HEK293 (cell line): ENCODE data around the gene SRR.

ENCODE experiments used
- CTCF ChIP-seq: fragments of 450-650 bp; formaldehyde crosslinking; IDR thresholded peaks from 2 replicates; pipeline ENCODE4 v1.5.1; 2016; ENCODE audit warnings: missing biosample characterization, missing genetic modification characterization
- GLI2 ChIP-seq: fragments of 450-650 bp; formaldehyde crosslinking; IDR thresholded peaks from 2 replicates; pipeline ENCODE4; 2017; ENCODE audit warnings: missing biosample characterization, missing genetic modification characterization, low read depth, borderline replicate concordance
- GLI4 ChIP-seq: fragments of 450-650 bp; formaldehyde crosslinking; IDR thresholded peaks from 2 replicates; pipeline ENCODE4 v1.5.1; 2016; ENCODE audit warnings: missing biosample characterization, missing genetic modification characterization
- HOXA7 ChIP-seq: sonication (generic); formaldehyde crosslinking; IDR thresholded peaks from 2 replicates; pipeline ENCODE4 v1.8.1; 2022; ENCODE audit warnings: missing genetic modification reagents, borderline replicate concordance
- KLF1 ChIP-seq: fragments of 450-650 bp; formaldehyde crosslinking; IDR thresholded peaks from 2 replicates; pipeline ENCODE4 v1.5.1; 2016; ENCODE audit warnings: missing biosample characterization, missing genetic modification characterization
- KLF17 ChIP-seq: fragments of 450-650 bp; formaldehyde crosslinking; IDR thresholded peaks from 2 replicates; pipeline ENCODE4 v1.5.1; 2016; ENCODE audit warnings: missing biosample characterization, missing genetic modification characterization
- PRDM6 ChIP-seq: fragments of 450-650 bp; formaldehyde crosslinking; IDR thresholded peaks from 2 replicates; pipeline ENCODE4 v1.5.1; 2017; ENCODE audit warnings: missing biosample characterization, missing genetic modification characterization
- SALL2 ChIP-seq: fragments of 450-650 bp; formaldehyde crosslinking; IDR thresholded peaks from 2 replicates; pipeline ENCODE4 v1.5.0; 2017; ENCODE audit warnings: missing biosample characterization, mild to moderate bottlenecking, missing genetic modification characterization, borderline replicate concordance
- SP2 ChIP-seq: fragments of 450-650 bp; formaldehyde crosslinking; IDR thresholded peaks from 2 replicates; pipeline ENCODE4 v1.5.1; 2016; ENCODE audit warnings: missing biosample characterization, missing genetic modification characterization
- SP7 ChIP-seq: fragments of 450-650 bp; formaldehyde crosslinking; IDR thresholded peaks from 2 replicates; pipeline ENCODE4 v1.5.1; 2016; ENCODE audit warnings: missing biosample characterization, missing genetic modification characterization
- ZBTB6 ChIP-seq: fragments of 450-650 bp; formaldehyde crosslinking; IDR thresholded peaks from 2 replicates; pipeline ENCODE4 v1.5.1; 2017; ENCODE audit warnings: missing biosample characterization, missing genetic modification characterization
- ZNF121 ChIP-seq: fragments of 450-650 bp; formaldehyde crosslinking; IDR thresholded peaks from 2 replicates; pipeline ENCODE4 v1.5.1; 2016; ENCODE audit warnings: missing biosample characterization, missing genetic modification characterization
- ZNF148 ChIP-seq: fragments of 450-650 bp; formaldehyde crosslinking; IDR thresholded peaks from 2 replicates; pipeline ENCODE4 v1.5.0; 2017; ENCODE audit warnings: missing biosample characterization, missing genetic modification characterization, borderline replicate concordance
- ZNF18 ChIP-seq: fragments of 450-650 bp; formaldehyde crosslinking; IDR thresholded peaks from 2 replicates; pipeline ENCODE4 v1.5.1; 2016; ENCODE audit warnings: missing biosample characterization, missing genetic modification characterization
- ZNF311 ChIP-seq: fragments of 450-650 bp; formaldehyde crosslinking; IDR thresholded peaks from 2 replicates; pipeline ENCODE4 v1.5.1; 2017; ENCODE audit warnings: missing biosample characterization, missing genetic modification characterization, borderline replicate concordance
- ZNF501 ChIP-seq: fragments of 450-650 bp; formaldehyde crosslinking; IDR thresholded peaks from 2 replicates; pipeline ENCODE4 v1.5.1; 2016; ENCODE audit warnings: missing biosample characterization, missing genetic modification characterization
- ZNF518A ChIP-seq: fragments of 450-650 bp; formaldehyde crosslinking; conservative IDR thresholded peaks from 2 replicates; pipeline ENCODE4 v1.5.1; 2016; ENCODE audit warnings: low read depth, missing biosample characterization, missing genetic modification characterization
- ZNF623 ChIP-seq: fragments of 450-650 bp; formaldehyde crosslinking; IDR thresholded peaks from 2 replicates; pipeline ENCODE4 v1.5.1; 2016; ENCODE audit warnings: missing biosample characterization, missing genetic modification characterization
- ZNF664 ChIP-seq: fragments of 450-650 bp; formaldehyde crosslinking; IDR thresholded peaks from 2 replicates; pipeline ENCODE4 v1.5.1; 2016; ENCODE audit warnings: missing biosample characterization, missing genetic modification characterization
- ZNF692 ChIP-seq: fragments of 450-650 bp; formaldehyde crosslinking; IDR thresholded peaks from 2 replicates; pipeline ENCODE4 v1.5.1; 2016; ENCODE audit warnings: missing biosample characterization, missing genetic modification characterization
- ZNF747 ChIP-seq: fragments of 450-650 bp; formaldehyde crosslinking; IDR thresholded peaks from 2 replicates; pipeline ENCODE4 v1.5.1; 2016; ENCODE audit warnings: missing biosample characterization, missing genetic modification characterization

Gene SRR

GRCh38 chr17:2336852-2337543 is 33.2 kb downstream of the SRR start, which contains the start of gene SGSM2 (continued):
- TF ChIP-seq SALL2 (tag by site-specific recombination) (no peak), KLF17 (tag by site-specific recombination) (no peak), SP7 (no peak), ZNF121 (tag by site-specific recombination) (no peak), KLF1 (tag by site-specific recombination) (no peak), HOXA7 (CRISPR knock-in tag) (no peak), ZNF623 (tag by site-specific recombination) (no peak), ZNF692 (no peak), ZBTB6 (no peak), ZNF311 (tag by site-specific recombination) (no peak), ZNF747 (tag by site-specific recombination) (no peak), PRDM6 (tag by site-specific recombination) (no peak), GLI4 (tag by site-specific recombination) (no peak), GLI2 (tag by site-specific recombination) (no peak), SP2 (no peak), ZNF518A (tag by site-specific recombination) (no peak), ZNF18 (no peak), ZNF148 (no peak), ZNF664 (tag by site-specific recombination) (no peak), ZNF501 (no peak), CTCF (tag by site-specific recombination) (no peak)
